GF-D8 (cell line): ENCODE data around the gene TOM1L2.
"Not testable (repeated sequence)": the region's sequence is repeated elsewhere in the genome, so short reads cannot be mapped to it uniquely, and the experiment has no call there.

Source experiments
- DNase-seq: peaks from one replicate; lab custom pipeline; 2025; lab: John Stamatoyannopoulos, UW

The TOM1L2 gene

DNA sequence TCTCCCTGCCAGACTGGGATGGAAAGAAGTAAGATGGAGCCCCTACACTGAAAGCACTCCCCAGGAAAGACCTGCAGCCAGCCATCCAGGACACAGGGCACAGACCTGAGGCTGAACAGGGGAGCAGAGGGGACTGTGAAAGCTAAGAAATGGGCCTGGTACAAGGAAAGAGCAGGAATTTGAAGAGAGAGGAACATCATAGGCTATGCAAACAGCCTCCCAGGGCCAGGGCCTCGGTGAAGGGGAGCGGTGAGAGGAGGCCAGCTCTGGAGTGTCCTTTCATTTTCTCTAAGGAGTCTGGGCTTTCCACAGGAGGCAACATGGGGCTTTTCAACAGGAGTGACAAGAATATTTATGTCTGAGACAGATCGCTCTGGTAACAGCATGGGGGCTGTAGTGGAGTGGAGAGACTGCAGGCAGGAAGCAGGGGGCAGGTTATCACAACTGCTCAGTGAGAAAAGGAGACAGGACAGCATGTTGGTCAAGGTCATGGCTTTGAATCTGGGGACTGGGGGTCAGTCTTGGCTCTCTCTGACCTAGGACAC, 50.1 kb downstream of the TOM1L2 start:
- no peak for DNase-seq

DNA sequence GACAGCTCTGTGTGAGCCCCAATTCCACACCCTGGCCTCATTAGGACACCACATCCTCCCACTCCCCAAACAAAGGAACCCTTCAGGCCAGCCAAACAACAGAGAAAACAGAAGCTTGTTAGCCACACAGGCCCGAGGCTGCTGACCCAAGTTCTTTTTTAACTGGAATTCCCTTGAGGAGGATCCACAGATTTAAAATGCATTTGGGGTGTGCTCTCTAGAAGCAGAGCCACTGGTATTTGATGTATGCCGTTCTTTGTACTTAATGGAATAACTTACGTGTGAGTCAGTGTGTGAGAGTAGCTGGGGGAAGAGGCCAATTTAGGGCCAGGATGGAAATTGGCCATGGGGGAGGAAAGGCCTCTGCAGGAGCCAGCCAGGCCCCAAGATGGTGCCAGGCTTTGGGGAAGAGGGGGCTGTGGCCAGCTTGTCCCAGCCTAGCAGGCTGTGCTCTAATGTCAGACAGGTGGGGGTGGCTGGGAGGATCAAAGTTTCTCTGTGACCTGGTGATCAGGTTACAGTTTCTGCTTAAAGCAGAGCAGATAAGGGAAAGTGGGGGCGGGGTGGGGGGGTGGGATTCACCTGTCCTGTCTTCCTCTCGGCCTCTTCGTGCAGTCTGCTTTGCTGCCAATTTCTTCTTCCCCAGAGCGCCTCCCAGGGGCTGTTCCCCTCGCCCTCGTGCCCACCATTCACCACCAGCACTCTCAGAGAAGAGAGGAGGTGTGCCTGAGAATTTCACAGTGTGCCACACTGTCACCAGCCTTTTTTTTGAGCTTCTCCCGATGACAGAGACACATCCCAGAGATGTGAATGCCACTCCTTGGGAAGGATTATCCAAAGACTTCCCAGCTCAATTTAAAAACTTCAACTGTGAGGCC, 50.8 kb downstream of the TOM1L2 start:
- no peak for DNase-seq

- no peak for DNase-seq
These were observed 52.8 kb downstream of the TOM1L2 start for GRCh38 chr17:17919169-17920107.

GRCh38 chr17:17917394-17917793, 54.8 kb downstream of the TOM1L2 start:
- no peak for DNase-seq

- no peak for DNase-seq
These were observed 57.0 kb downstream of the TOM1L2 start for GRCh38 chr17:17915183-17915582.

DNA sequence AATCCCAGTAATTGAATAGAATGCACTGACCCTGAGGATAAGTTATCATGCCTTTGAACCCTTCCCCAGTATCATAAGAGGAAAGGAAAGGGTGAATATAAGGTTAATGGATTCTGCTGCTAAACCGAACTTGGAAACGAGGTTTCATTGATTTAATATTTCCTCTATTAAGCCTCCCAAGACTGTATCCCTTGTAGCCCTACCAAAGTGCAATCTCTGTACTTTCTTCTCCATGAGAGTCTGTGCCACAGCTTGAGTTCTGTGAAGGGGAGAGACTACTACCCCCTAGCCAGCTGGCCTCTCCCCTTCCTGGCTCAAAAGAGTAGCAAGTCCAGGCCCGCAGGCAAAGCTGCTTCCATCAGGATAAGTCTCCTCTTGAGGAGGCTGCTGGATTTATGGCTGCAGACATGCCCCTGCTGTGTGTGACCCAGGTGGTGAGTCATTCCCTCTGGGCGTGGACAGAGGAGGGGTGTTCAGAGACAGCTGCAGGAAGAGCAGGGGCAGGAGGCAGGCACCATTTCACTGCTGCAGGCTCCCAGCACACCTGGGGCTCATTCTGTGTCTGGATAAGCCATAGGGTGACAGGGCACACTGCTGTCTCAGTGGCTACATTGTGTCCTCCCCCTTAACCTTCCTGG, 58.4 kb downstream of the TOM1L2 start:
- no peak for DNase-seq

DNA sequence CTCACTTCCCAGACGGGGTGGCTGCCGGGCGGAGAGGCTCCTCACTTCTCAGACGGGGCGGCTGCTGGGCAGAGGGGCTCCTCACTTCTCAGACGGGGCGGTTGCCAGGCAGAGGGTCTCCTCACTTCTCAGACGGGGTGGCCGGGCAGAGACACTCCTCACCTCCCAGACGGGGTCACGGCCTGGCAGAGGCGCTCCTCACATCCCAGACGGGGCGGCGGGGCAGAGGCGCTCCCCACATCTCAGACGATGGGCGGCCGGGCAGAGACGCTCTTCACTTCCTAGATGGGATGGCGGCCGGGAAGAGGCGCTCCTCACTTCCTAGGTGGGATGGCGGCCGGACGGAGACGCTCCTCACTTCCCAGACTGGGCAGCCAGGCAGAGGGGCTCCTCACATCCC, 59.9 kb downstream of the TOM1L2 start:
- DNase-seq = not testable (repeated sequence)

DNA sequence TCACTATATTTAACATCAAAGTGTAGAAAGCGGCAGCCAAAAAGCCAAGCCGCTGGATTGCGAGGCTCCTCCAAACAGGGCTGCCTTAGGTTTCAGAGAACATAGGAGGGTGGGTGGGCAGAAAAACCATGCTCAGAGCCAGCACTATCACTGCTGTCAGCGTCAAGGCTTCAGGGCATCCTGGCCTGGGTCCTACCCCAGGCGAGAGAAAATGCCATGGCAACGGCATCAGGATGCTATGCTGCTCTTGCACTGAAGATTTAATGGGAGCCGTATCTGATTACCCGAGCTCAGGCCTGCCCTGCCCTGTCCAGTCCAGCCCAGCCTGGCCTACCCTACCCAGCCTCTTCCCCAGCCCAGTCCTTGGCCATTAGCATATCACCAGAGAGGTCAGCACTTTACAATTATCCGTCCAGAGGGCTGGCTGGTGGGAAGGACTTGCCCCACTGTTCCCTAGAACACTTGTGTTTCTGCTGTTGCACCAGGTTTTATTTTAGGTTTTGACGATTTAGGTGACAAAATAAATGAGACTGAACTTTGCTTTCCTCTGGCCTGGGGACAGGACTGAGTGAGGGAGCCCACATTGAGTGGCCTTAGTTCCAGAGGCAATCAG, 61.1 kb downstream of the TOM1L2 start:
- no peak for DNase-seq

DNA sequence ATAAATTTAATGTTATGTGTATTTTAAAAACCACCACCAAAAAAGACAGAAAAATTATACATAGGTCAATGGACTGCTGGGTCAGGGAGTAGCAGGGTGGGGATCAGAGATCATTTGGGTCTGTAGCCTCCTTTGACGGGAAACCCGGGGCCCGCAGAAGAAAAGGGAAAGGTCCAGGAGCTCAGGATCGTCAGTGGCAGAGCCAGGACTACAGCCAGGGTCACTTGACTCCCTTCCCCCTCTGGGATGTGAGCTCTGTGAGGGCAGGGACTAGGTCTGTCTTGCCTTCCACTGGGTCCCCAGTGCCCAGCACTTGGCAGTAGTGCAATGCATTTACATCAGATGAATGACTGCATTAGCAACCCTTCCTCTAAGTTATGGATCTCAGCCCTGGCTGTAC, 62.1 kb downstream of the TOM1L2 start:
- no peak for DNase-seq

GRCh38 chr17:17909078-17909477, 63.1 kb downstream of the TOM1L2 start:
- DNase-seq = no peak

GRCh38 chr17:17907469-17907868, 64.7 kb downstream of the TOM1L2 start:
- DNase-seq = no peak

DNA sequence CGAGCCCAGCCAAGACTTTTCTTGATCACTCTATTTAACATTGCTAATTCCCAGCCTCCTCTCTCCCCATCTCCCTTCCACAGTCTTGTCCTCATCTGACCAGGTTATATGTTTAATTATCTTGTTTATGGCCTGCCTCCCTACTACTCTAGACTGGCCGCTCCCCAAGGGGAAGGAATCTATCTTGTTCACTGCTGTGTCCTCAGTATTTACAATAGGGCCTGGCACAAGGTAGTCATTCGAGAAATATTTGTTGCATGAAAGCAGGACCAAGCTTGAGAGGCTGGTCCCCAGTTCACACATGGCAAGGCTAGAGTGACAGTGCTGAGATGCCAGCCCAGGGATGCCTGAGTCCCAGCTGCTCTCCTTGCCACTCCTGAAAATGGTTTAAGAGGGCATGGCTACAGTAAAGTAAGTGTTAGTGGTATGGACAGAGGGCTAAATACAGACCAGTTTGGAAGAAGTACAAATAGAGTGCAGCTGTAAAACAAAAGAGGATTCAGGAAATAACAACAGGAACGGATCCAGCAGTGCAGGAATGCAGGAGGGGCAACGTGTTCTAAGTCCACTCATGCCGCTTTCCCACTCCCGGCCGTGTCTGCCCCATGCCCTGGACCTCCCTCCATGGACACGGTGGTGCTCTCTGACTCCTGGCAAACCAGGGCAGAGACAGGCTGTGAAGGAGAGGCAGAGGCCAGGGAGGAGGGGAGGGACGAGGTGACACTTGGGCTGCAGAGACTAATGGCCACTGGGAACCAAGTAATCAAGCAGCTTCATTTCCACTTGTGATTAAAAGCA, 65.6 kb downstream of the TOM1L2 start:
- no peak for DNase-seq

- DNase-seq = no peak
These were observed 67.2 kb downstream of the TOM1L2 start for GRCh38 chr17:17905036-17905320.

- DNase-seq = no peak
These were observed 67.8 kb downstream of the TOM1L2 start for GRCh38 chr17:17904166-17905035.

GRCh38 chr17:17902877-17903276, 69.3 kb downstream of the TOM1L2 start:
- DNase-seq = no peak

DNA sequence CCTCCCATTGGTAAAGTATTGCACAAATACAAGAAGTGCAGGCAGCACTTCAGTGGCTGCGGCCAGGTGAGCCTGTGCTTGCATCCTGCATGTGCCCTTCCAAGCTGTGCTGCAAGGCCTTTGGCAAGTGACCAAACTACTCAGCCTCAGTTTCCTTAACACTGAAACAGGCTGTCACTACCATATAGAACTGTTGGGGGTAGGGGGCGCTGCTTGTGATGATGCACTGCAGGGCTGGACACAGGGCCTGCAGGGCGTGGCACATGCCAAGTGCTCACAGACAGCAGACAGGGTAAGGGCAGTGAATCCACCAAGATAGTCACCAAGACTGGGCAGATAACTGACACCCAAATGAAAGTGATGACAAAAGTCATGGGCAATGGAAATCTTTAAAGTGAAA, 69.8 kb downstream of the TOM1L2 start:
- no peak for DNase-seq

DNA sequence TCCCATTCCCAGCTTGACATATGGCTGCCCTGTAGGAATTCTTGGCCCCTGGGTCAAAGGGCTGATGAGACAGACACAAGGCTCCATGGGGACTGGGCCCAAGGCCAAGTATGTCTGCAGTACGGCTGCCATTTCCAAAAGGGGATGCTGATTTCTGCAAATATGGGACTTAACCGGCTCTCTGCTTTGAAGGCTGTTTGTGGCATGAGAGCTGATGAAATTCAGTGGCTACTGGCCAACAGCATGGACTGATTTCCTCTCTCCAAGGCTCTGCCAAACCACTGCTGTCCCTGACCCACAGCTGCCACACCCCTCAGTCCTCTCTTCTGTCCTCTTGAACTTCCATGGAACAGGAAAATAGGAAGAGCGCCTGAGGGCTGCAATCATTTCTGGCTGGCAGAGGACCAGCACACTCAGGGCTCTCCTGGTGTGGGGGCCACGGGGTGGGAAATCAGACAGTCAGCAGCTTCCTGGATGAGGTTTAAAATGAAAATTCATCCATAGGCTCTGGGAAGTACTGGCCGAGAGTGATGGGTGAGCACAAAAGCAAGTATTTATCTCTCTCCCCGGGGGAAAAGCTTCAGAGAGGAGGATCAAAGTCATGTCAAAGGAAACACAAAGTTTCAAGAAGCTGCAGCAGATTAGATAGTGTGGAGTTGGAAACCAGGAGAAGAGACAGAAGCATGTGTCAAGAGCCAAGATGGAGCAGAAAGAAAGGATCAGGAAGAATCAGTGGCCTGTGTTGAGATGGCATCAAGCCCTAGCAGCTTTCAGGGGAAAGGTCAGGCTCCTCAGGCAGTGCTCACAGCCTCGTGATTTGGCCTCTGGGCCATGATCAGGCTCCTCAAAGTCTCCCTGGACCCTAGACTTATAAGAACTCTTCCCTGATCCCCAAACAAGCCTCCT, 71.3 kb downstream of the TOM1L2 start:
- peak; percentile 3 for DNase-seq

GRCh38 chr17:17899486-17899885, 72.7 kb downstream of the TOM1L2 start:
- DNase-seq = no peak

- DNase-seq = no peak
These were observed 73.5 kb downstream of the TOM1L2 start for GRCh38 chr17:17898673-17899072.
